ENCODE results near the gene RBM19. TPM values are rescaled to one million over a fixed set of nuclear protein-coding genes. Genes with fewer than 3 reads are reported as not detected.
A peak's percentile ranks its signal among the peaks of the same experiment; 100 is the strongest.

Gene RBM19
- total RNA-seq, 4 donors from 2014 or later, result 19.3 to 45.5 (median 31.5) TPM

- Histone ChIP-seq H3K4me3 (no peak overlapping the region), H3K4me1 (peaks cover 0 to 8% of the 10 kb centered on the region in 2 donors), H3K27ac (peak overlapping the region; percentile 72 to 77), H3K9me3 (no peaks in the 10 kb centered on the region), H3K36me3 (no peaks in the 10 kb centered on the region), H3K27me3 (no peaks in the 10 kb centered on the region)
- intact Hi-C loops (cut with DNase I; ENCODE audit: low total_unique reads), result no loop called here
- peak; percentile 61 to 73 for DNase-seq
- TF ChIP-seq, protein P1, sequence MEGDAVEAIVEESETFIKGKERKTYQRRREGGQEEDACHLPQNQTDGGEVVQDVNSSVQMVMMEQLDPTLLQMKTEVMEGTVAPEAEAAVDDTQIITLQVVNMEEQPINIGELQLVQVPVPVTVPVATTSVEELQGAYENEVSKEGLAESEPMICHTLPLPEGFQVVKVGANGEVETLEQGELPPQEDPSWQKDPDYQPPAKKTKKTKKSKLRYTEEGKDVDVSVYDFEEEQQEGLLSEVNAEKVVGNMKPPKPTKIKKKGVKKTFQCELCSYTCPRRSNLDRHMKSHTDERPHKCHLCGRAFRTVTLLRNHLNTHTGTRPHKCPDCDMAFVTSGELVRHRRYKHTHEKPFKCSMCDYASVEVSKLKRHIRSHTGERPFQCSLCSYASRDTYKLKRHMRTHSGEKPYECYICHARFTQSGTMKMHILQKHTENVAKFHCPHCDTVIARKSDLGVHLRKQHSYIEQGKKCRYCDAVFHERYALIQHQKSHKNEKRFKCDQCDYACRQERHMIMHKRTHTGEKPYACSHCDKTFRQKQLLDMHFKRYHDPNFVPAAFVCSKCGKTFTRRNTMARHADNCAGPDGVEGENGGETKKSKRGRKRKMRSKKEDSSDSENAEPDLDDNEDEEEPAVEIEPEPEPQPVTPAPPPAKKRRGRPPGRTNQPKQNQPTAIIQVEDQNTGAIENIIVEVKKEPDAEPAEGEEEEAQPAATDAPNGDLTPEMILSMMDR (IDR thresholded peaks at IDR 0.05), result no peak
- TF ChIP-seq POLR2A (IDR thresholded peaks at IDR 0.05), result no peak
These were observed 32.8 kb downstream of the RBM19 start for GRCh38 chr12:113933201-113933786.

DNA sequence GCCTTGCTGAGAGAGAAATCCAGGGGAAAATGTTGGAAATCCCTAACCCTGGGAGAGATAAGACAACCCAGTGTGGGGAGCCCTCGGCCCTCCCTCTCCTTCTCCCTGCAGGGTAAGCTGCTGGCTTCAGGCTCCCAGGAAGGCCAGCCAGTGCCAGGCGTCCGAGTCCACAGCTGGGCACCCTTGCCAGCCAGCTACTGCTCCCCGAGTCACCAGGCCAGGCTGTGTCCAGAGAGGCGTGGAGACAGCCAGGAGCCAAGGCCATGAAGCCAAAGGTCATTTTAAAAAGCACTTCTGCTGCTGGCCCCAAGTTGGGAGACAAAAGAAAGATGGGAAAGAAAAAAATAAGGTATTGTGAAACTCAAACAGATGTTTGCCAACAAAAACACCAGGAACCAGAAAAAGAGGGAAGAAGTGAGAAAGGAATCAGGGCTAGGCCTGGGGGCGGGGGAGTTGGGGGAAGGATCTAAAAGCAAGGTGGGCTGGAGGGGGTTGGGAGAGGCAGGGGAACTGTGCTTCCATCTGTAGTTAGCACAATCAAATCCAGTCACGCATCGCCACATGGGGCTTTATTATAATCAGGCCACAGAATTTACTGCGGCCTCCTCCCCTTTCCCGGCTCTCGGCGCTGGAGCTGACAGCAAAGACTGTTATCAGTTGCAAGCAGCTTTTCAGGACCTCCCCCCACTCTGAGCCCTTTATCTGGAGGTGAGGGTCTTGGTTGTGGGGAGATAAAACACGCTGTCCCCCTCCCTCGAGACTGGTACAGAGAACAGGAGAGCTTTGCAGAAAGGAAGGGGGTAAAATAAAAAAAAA lies 33.5 kb downstream of the RBM19 start:
- TF ChIP-seq POLR2A (IDR thresholded peaks at IDR 0.05), result no peak
- TF ChIP-seq, protein P1 (IDR thresholded peaks at IDR 0.05), result no peak
- no peaks in the 10 kb centered on the region for H3K36me3 ChIP-seq
- intact Hi-C loops (cut with DNase I; ENCODE audit: low total_unique reads), result no loop called here
- H3K27ac ChIP-seq, result peak overlapping the region; percentile 72 to 77
- peaks cover 0 to 8% of the 10 kb centered on the region in 2 donors for H3K4me1 ChIP-seq
- H3K27me3 ChIP-seq, result no peaks in the 10 kb centered on the region
- H3K4me3 ChIP-seq, result no peak overlapping the region
- H3K9me3 ChIP-seq, result no peaks in the 10 kb centered on the region
- DNase-seq, result peak; percentile 44 to 51

DNA sequence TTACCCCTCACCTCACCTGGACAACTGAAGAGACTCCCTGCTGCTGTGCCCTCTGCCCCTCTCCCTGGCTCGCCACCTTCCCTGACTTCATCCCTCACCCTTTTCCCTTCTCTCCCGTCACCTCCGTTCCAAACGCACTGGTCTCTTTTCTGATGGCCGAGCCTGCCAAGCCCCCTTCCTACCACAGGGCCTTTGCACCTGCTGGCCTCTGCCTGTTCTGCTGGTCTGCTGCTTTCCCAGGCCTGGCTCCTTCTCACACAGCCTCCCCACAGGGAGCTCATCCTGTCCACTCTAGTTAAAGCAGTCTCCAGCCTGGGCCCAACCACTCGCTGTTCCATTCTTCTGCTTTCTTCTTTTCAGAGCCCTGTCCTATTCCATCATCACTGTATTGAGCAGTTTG lies 34.6 kb downstream of the RBM19 start:
- Histone ChIP-seq H3K27ac (peak overlapping the region in 1 of 2 donors; percentile 77), H3K4me3 (no peak overlapping the region), H3K4me1 (peaks cover 0 to 8% of the 10 kb centered on the region in 2 donors), H3K36me3 (no peaks in the 10 kb centered on the region), H3K27me3 (no peaks in the 10 kb centered on the region), H3K9me3 (no peaks in the 10 kb centered on the region)
- intact Hi-C loops (cut with DNase I; ENCODE audit: low total_unique reads), result no loop called here
- DNase-seq, result no peak
- TF ChIP-seq, protein P1 (IDR thresholded peaks at IDR 0.05), result no peak
- no peak for TF ChIP-seq POLR2A (IDR thresholded peaks at IDR 0.05)

- DNase-seq, result no peak
- no peak overlapping the region for H3K27ac ChIP-seq
- H3K4me3 ChIP-seq, result no peak overlapping the region
- H3K36me3 ChIP-seq, result no peaks in the 10 kb centered on the region
- TF ChIP-seq, protein P1 (IDR thresholded peaks at IDR 0.05), result no peak
- no peak for TF ChIP-seq POLR2A (IDR thresholded peaks at IDR 0.05)
- no peaks in the 10 kb centered on the region for H3K27me3 ChIP-seq
- no peaks in the 10 kb centered on the region for H3K9me3 ChIP-seq
- intact Hi-C loops (cut with DNase I; ENCODE audit: low total_unique reads), result no loop called here
- H3K4me1 ChIP-seq, result peaks cover 0 to 8% of the 10 kb centered on the region in 2 donors
These were observed 35.9 kb downstream of the RBM19 start for GRCh38 chr12:113930249-113930648.

- peaks cover 0 to 8% of the 10 kb centered on the region in 2 donors for H3K4me1 ChIP-seq
- no peaks in the 10 kb centered on the region for H3K9me3 ChIP-seq
- no peaks in the 10 kb centered on the region for H3K27me3 ChIP-seq
- H3K36me3 ChIP-seq, result no peaks in the 10 kb centered on the region
- no peak for DNase-seq
- no peak for TF ChIP-seq POLR2A (IDR thresholded peaks at IDR 0.05)
- TF ChIP-seq, protein P1 (IDR thresholded peaks at IDR 0.05), result no peak
- H3K4me3 ChIP-seq, result no peak overlapping the region
- intact Hi-C loops (cut with DNase I; ENCODE audit: low total_unique reads), result no loop called here
- no peak overlapping the region for H3K27ac ChIP-seq
These were observed 36.7 kb downstream of the RBM19 start for GRCh38 chr12:113929312-113929989.

All from uterus (tissue), 4 donors.